ENCODE data around the gene FTMT. TPM values are rescaled to one million over a fixed set of nuclear protein-coding genes. Genes with fewer than 3 reads are reported as not detected.

Gene FTMT
- total and polyA plus RNA-seq, 4 donors: not detected

- H3K9ac ChIP-seq (ENCODE audit: insufficient read depth in 1 of 2, low read length in 2 of 2): no peak overlapping the region
- no peaks in the 10 kb centered on the region for H3K9me3 ChIP-seq (ENCODE audit: control insufficient read depth in 4 of 4, insufficient read depth in 3 of 4, low read length in 3 of 4)
- no peak overlapping the region for H3K4me3 ChIP-seq
- ATAC-seq (ENCODE audit: insufficient read depth, low FRiP score): no peak
- no peaks in the 10 kb centered on the region for H3K27me3 ChIP-seq (ENCODE audit: control insufficient read depth in 3 of 3, insufficient read depth in 3 of 3, low read length in 2 of 3)
- H3K27ac ChIP-seq (ENCODE audit: low read depth in 1 of 2, low read length in 1 of 2): no peak overlapping the region
- TF ChIP-seq CTCF (IDR thresholded peaks at IDR 0.05; ENCODE audit: control extremely low read depth, extremely low read depth): no peak
- 88 to 92% methylated on average over 5 of the region's 5 CpGs for WGBS, 2 donors
- DNase-seq: no peak
- no peaks in the 10 kb centered on the region for H3K36me3 ChIP-seq (ENCODE audit: control insufficient read depth in 4 of 4, insufficient read depth in 4 of 4, low read length in 4 of 4)
- peaks cover 0 to 2% (median 0%) of the 10 kb centered on the region in 5 donors for H3K4me1 ChIP-seq (ENCODE audit: control insufficient read depth in 5 of 5, insufficient read depth in 5 of 5, low read length in 5 of 5)
These were observed 45.7 kb downstream of the FTMT start for GRCh38 chr5:121897341-121897740.

- Histone ChIP-seq H3K9me3 (ENCODE audit: control insufficient read depth in 4 of 4, insufficient read depth in 3 of 4, low read length in 3 of 4) (no peaks in the 10 kb centered on the region), H3K9ac (ENCODE audit: insufficient read depth in 1 of 2, low read length in 2 of 2) (no peak overlapping the region), H3K27ac (ENCODE audit: low read depth in 1 of 2, low read length in 1 of 2) (no peak overlapping the region), H3K36me3 (ENCODE audit: control insufficient read depth in 4 of 4, insufficient read depth in 4 of 4, low read length in 4 of 4) (no peaks in the 10 kb centered on the region), H3K27me3 (ENCODE audit: control insufficient read depth in 3 of 3, insufficient read depth in 3 of 3, low read length in 2 of 3) (no peaks in the 10 kb centered on the region), H3K4me1 (ENCODE audit: control insufficient read depth in 5 of 5, insufficient read depth in 5 of 5, low read length in 5 of 5) (peaks cover 0 to 2% (median 0%) of the 10 kb centered on the region in 5 donors), H3K4me3 (no peak overlapping the region)
- ATAC-seq (ENCODE audit: insufficient read depth, low FRiP score): no peak
- DNase-seq: peak in 1 of 3 donors; percentile 23
- TF ChIP-seq CTCF (IDR thresholded peaks at IDR 0.05; ENCODE audit: control extremely low read depth, extremely low read depth): no peak
These were observed 47.7 kb downstream of the FTMT start for GRCh38 chr5:121899346-121899745.

Other genes starting within 250 kb of the FTMT start
- 10 to 100 TPM; 10.8 to 24.1 TPM for gene SRFBP1, start 110.1 kb downstream of the FTMT start, total RNA-seq
- gene SRFBP1, start 110.1 kb downstream of the FTMT start, polyA plus RNA-seq: 1 to 10 TPM; 2.4 to 6.5 TPM
- gene LOX, start 226.4 kb downstream of the FTMT start, total RNA-seq: 10 to 100 TPM; 21.2 to 45.2 TPM
- gene LOX, start 226.4 kb downstream of the FTMT start, polyA plus RNA-seq: 10 to 100 TPM in 1 of 2 donors, 1 to 10 TPM in 1; 3.7 to 13.1 TPM

Data from lung (tissue), 12 donors.